Kidney epithelial cell (primary cell): Measurements from ENCODE around the gene NFE2L2. TPM values are rescaled to one million over a fixed set of nuclear protein-coding genes. Genes with fewer than 3 reads are reported as not detected.

Experiments
- DNase-seq: peaks from one replicate; pipeline ENCODE4 v3.0.0-alpha.2; 2010; ENCODE audit warnings: low read depth
- H3K27me3 ChIP-seq: 2 replicates; pipeline ENCODE4 v1.6.0; 2011; ENCODE audit warnings: low read length; ENCODE audit not compliant: control insufficient read depth, insufficient read depth
- H3K36me3 ChIP-seq: 2 replicates; pipeline ENCODE4 v1.5.1; 2011; ENCODE audit warnings: low read length; ENCODE audit not compliant: control insufficient read depth, insufficient read depth
- H3K4me3 ChIP-seq: 2 replicates; pipeline ENCODE4 v1.5.1; 2011; ENCODE audit warnings: low read depth, mild to moderate bottlenecking, control low read depth, low read length
- total RNA-seq: library from RNA; depleted of rRNA; stranded (reverse); fragments of >200 nt; gene quantifications from 2 replicates; pipeline ENCODE4 v1.2.3, GENCODE V29; 2015
- TF ChIP-seq, protein P1 (sequence below): IDR thresholded peaks from 2 replicates; pipeline ENCODE4 v1.5.1; 2011; ENCODE audit warnings: mild to moderate bottlenecking, moderate library complexity, low read length, control low read depth, inconsistent platforms; ENCODE audit not compliant: insufficient read depth, poor library complexity, severe bottlenecking

NFE2L2 gene
- total RNA-seq, 1 donor from 2014 or later = 77.9 TPM

DNA sequence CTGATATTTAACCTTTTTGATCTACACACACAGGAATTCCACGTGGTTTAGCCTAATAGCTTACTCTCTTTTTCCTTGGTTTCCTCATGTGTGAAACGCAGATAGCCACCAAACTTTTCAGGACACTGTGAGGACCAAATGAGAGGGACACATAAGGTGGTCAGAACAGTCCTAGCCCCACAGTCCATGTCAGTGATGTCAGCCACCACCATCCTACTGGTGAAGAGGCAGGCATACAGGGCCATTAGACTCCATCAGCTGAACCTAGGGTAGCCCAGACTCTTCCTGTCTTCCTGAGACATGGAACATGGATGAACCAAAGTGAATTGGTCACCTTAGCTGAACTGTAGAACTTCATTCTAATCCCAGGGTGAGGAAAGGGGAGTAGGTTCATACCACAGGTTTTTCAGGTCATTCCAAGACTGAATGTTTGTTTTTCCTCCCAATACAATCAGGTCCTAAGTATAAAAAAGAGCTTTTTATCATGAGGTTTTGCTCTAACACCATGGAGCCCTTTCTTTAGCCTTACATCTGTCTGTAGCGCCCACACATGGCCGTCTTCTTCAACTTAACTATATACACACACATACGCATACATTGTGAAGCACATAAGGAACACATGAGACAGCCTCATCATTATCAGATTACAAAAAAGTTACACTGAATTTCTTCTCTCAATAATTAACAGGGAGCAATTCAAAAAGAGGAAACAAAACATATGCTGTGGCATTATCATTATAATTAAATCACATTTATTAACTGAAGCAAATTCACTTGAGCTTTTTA is 18.5 kb upstream of the NFE2L2 start:
- TF ChIP-seq, protein P1, sequence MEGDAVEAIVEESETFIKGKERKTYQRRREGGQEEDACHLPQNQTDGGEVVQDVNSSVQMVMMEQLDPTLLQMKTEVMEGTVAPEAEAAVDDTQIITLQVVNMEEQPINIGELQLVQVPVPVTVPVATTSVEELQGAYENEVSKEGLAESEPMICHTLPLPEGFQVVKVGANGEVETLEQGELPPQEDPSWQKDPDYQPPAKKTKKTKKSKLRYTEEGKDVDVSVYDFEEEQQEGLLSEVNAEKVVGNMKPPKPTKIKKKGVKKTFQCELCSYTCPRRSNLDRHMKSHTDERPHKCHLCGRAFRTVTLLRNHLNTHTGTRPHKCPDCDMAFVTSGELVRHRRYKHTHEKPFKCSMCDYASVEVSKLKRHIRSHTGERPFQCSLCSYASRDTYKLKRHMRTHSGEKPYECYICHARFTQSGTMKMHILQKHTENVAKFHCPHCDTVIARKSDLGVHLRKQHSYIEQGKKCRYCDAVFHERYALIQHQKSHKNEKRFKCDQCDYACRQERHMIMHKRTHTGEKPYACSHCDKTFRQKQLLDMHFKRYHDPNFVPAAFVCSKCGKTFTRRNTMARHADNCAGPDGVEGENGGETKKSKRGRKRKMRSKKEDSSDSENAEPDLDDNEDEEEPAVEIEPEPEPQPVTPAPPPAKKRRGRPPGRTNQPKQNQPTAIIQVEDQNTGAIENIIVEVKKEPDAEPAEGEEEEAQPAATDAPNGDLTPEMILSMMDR = no peak
- Histone ChIP-seq H3K27me3 (no peaks in the 10 kb centered on the region), H3K36me3 (no peaks in the 10 kb centered on the region), H3K4me3 (no peak overlapping the region)
- no peak for DNase-seq

DNA sequence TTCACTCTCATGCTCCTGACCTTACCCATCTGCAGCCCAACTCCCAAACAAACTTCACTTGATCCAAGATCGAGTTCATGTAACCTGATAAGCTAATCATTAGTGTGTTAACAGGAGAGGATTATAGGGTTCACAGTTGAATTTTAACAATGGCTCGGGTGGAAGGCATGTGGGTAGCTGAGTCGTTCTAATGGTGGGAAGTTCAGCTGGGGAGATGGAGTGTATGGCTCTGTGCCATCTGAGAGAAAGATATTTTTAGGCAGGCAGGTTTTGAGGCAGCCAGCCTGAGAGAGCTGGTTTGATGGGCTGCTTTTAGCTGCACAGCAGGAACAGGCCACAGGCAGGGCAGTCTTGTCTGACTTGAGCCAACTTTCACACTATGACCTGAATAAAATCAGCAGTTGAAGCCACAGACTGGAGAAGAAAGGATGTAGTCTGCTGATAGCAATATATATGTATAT is 17.7 kb upstream of the NFE2L2 start:
- no peaks in the 10 kb centered on the region for H3K27me3 ChIP-seq
- H3K36me3 ChIP-seq = no peaks in the 10 kb centered on the region
- no peak overlapping the region for H3K4me3 ChIP-seq
- no peak for DNase-seq
- TF ChIP-seq, protein P1 = no peak

- TF ChIP-seq, protein P1 = no peak
- no peak for DNase-seq
Measured at GRCh38 chr2:177281400-177282180, 17.1 kb upstream of the NFE2L2 start.

GRCh38 chr2:177279847-177280246 is 15.3 kb upstream of the NFE2L2 start:
- no peak for DNase-seq

More at GRCh38 chr2:177281400-177282180, 17.1 kb upstream of the NFE2L2 start:
- H3K27me3 ChIP-seq = no peaks in the 10 kb centered on the region
- H3K36me3 ChIP-seq = no peaks in the 10 kb centered on the region
- no peak overlapping the region for H3K4me3 ChIP-seq

DNA sequence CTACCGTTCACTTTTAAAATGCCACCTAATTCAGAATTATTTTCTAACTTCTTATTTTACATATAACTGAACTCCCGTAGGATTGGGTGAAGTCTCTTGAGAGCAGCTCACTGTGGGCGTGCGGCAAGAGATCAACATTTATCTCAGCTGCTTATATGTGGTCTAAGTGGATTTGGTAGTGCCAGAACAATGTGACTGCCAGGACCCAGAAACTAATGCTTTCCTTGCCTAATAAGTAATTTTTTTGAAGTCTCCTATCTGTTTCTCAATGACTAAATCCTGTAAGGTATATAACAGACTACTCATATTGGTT is 11.2 kb upstream of the NFE2L2 start:
- Histone ChIP-seq H3K27me3 (no peaks in the 10 kb centered on the region), H3K36me3 (no peaks in the 10 kb centered on the region), H3K4me3 (no peak overlapping the region)
- DNase-seq = no peak
- TF ChIP-seq, protein P1 = no peak

More at GRCh38 chr2:177279847-177280246, 15.3 kb upstream of the NFE2L2 start:
- Histone ChIP-seq H3K4me3 (no peak overlapping the region), H3K36me3 (no peaks in the 10 kb centered on the region), H3K27me3 (no peaks in the 10 kb centered on the region)
- TF ChIP-seq, protein P1 = no peak
